ENCODE data around the gene SPATA18. TPM values are rescaled to one million over a fixed set of nuclear protein-coding genes. Genes with fewer than 3 reads are reported as not detected.

SPATA18 gene
- total and polyA plus RNA-seq, 2 of the 8 experiments (the other 6 are each of a cell fraction or from before 2014, with no cell fraction given) = 1.4 to 2.4 TPM

- 83% methylated on average over 5 of the region's 5 CpGs; no CpG with 5 or more reads in 1 of the 2 experiments for WGBS, 2 experiments (ENCODE audit: extremely low coverage in 1 of 2, insufficient coverage in 1 of 2, insufficient read length in 1 of 2, insufficient replicate concordance in 2 of 2, low coverage in 1 of 2, low lambda C conversion rate in 2 of 2, missing lambda C conversion rate in 1 of 2)
- H2AK5ac ChIP-seq (ENCODE audit: low read depth, low read length) = no peak overlapping the region
- TF ChIP-seq MAFK (IDR thresholded peaks at IDR 0.05; ENCODE audit: low read depth, low read length) = no peak
- FAIRE-seq (no peak), DNase-seq (ENCODE audit: low read depth in 1 of 2, low spot score in 2 of 2) (no peak)
- no peak overlapping the region for H4K5ac ChIP-seq (ENCODE audit: insufficient read length, low read depth, low read length)
- H3K14ac ChIP-seq (ENCODE audit: insufficient read length) = no peak overlapping the region
- H3K36me3 ChIP-seq (ENCODE audit: control insufficient read depth in 2 of 4, insufficient read depth in 4 of 4, low read length in 3 of 4) = no peaks in the 10 kb centered on the region
- no peak overlapping the region for H2BK15ac ChIP-seq (ENCODE audit: low read length)
- H3K9me3 ChIP-seq (ENCODE audit: insufficient read depth in 2 of 2, low read depth in 1 of 2, low read length in 1 of 2) = no peaks in the 10 kb centered on the region
- no peak overlapping the region for H3K4me2 ChIP-seq (ENCODE audit: insufficient read depth in 1 of 2, low read depth in 2 of 2, low read length in 2 of 2)
- H3K56ac ChIP-seq (replicated peaks; ENCODE audit: insufficient read length, low read depth, low read length) = no peak overlapping the region
- H3K4me1 ChIP-seq (replicated peaks in 1 of 4; ENCODE audit: control insufficient read depth in 3 of 4, insufficient read depth in 4 of 4, low read length in 3 of 4) = no peaks in the 10 kb centered on the region
- H2BK120ac ChIP-seq (replicated peaks; ENCODE audit: low read depth, low read length) = no peak overlapping the region
- H3K79me1 ChIP-seq (ENCODE audit: low read depth, low read length) = no peaks in the 10 kb centered on the region
- H3K18ac ChIP-seq (ENCODE audit: extremely low read depth, low read length) = no peak overlapping the region
- ChIA-PET POLR2A (ENCODE audit: partially characterized antibody) (no interaction called here), CTCF (ENCODE audit: partially characterized antibody) (interaction anchor here (2.1 kb wide), 1 partner anchor 439 kb away, joined by 4 read pairs; no protein-coding TSS in a partner anchor)
- no peak overlapping the region for H4K8ac ChIP-seq (ENCODE audit: extremely low read depth, insufficient read depth, low read length)
- H3K79me2 ChIP-seq (ENCODE audit: control insufficient read depth in 1 of 2, insufficient read depth in 2 of 2, low read length in 2 of 2) = no peaks in the 10 kb centered on the region
- H2BK20ac ChIP-seq (ENCODE audit: low read length) = no peak overlapping the region
- H4K91ac ChIP-seq (replicated peaks; ENCODE audit: insufficient read length, low read length) = no peak overlapping the region
- no peak overlapping the region for H2BK5ac ChIP-seq (ENCODE audit: low read depth, low read length)
- no peak overlapping the region for H3K23ac ChIP-seq (ENCODE audit: insufficient read length)
- no peak overlapping the region for H3K9ac ChIP-seq (replicated peaks in 1 of 4; ENCODE audit: extremely low read depth in 1 of 4, low read depth in 3 of 4, low read length in 3 of 4)
- no peak overlapping the region for H2AFZ ChIP-seq (ENCODE audit: low read length)
- H3K27ac ChIP-seq (ENCODE audit: low read depth, low read length) = no peak overlapping the region
- H3K4me3 ChIP-seq (ENCODE audit: extremely low read depth in 1 of 4, insufficient read depth in 2 of 4, low read depth in 3 of 4, low read length in 4 of 4) = no peak overlapping the region
- H3K27me3 ChIP-seq (replicated peaks in 1 of 4; ENCODE audit: control insufficient read depth in 3 of 4, extremely low read depth in 1 of 4, insufficient read depth in 3 of 4, low read length in 3 of 4) = no peaks in the 10 kb centered on the region; a peak in 1 of 7 replicates
- H3K23me2 ChIP-seq (ENCODE audit: low read depth, low read length) = no peaks in the 10 kb centered on the region
- no peak overlapping the region for H3K4ac ChIP-seq (replicated peaks; ENCODE audit: insufficient read length, low read depth, low read length)
- H2BK12ac ChIP-seq (ENCODE audit: low read depth, low read length) = no peak overlapping the region
- H4K20me1 ChIP-seq (replicated peaks in 1 of 2; ENCODE audit: control insufficient read depth in 1 of 2, insufficient read depth in 2 of 2, low read length in 2 of 2) = no peaks in the 10 kb centered on the region
These were observed 55.6 kb downstream of the SPATA18 start for GRCh38 chr4:52106660-52107059.

Measured in H1 (cell line).